HG03378 (cell line): ENCODE measurements around the gene ITGAX.
"Not testable (repeated sequence)": the region's sequence is repeated elsewhere in the genome, so short reads cannot be mapped to it uniquely, and the experiment has no call there.

Experiments
- ATAC-seq: cut with Tn5 transposase; IDR thresholded peaks from one replicate; pipeline ENCODE4 v1.9.1; 2021; ENCODE audit warnings: mild to moderate bottlenecking, moderate library complexity; ENCODE audit not compliant: unreplicated experiment

The ITGAX gene

DNA sequence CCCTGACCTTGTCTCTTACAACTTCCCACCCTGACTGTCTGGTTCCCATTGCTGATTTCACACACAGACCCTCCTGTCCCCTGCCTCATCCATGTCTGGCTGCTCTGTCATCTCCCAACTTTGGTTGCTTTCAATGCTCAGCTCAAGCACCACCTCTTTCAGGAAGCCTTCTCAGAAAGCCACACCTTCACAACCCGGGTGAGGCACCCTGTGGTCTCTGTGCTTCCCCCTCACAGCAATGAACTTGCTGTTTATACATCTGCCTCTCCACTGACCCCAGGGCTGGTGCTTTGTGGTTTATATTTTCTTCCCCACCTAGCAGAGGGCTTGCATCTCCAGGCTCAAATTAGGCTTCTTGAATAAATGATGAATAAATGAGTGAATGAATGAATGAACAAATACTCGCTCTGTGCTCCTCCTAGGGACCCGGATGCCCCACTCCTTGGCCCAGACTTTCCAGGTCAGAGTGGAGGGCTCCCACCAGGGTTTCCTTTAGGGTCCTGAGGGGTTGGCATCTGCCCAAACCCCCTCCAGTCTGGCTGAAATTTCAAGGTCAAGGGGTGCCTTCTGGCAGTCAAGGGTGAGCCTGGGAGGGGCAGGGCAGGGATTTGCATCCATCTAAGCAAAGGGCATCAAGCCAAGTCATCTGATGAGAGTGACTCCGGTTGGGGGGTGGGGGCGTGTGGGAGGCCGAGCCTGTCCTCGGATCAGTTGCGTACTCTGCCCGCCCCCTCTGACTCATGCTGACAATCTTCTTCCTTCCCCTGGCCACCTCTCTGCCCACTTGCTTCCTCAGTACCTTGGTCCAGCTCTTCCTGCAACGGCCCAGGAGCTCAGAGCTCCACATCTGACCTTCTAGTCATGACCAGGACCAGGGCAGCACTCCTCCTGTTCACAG lies at the start of gene ITGAX:
TSS of gene ITGAX (plus strand) at position 783 of the 898 bp plus-strand sequence. CDS start at position 862, 79 bp downstream.
- ATAC-seq: peak; percentile 69

DNA sequence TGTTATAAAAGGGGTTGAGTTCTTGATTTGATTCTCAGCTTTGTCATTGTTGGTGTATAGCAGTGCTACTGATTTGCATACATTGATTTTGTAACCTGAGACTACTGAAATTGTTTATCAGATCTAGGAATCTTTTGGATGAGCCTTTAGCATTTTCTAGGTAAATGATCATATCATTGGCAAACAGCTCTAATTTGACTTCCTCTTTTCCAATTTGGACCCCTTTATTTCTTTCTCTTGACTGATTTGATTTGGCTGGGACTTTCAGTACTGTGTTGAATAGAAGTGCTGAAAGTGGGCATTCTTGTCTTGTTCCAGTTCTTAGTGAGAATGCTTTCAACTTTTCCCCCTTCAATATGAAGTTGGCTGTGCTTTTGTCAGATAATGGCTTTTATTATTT lies 49.8 kb upstream of the ITGAX start:
- ATAC-seq: no peak

DNA sequence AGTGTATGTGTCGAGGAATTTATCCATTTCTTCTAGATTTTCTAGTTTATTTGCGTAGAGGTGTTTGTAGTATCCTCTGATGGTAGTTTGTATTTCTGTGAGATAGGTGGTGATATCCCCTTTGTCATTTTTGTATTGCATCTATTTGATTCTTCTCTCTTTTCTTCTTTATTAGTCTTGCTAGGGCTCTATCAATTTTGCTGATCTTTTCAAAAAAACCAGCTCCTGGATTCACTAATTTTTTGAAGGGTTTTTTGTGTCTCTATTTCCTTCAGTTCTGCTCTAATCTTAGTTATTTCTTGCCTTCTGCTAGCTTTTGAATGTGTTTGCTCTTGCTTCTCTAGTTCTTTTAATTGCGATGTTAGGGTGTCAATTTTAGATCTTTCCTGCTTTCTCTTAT lies 46.6 kb upstream of the ITGAX start:
- ATAC-seq: not testable (repeated sequence)

DNA sequence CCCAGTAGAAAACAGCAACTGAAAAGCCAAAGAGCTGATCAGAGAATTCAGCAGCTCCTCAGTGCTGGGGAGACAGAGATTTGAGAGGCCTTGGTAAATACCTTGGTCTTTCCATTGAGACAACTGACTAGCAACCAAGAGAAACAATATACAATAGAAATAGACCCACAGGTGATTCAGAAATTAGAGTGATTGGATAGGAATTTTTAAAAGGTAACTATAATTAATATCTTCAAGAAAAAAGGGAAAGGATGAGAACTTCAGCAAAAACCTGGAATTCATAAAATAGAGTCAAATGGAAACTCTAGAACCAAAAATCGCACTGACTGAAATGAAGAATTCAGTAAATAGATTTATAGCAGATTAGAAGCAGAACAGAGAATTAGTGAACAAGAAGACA lies 32.5 kb upstream of the ITGAX start:
- no peak for ATAC-seq

DNA sequence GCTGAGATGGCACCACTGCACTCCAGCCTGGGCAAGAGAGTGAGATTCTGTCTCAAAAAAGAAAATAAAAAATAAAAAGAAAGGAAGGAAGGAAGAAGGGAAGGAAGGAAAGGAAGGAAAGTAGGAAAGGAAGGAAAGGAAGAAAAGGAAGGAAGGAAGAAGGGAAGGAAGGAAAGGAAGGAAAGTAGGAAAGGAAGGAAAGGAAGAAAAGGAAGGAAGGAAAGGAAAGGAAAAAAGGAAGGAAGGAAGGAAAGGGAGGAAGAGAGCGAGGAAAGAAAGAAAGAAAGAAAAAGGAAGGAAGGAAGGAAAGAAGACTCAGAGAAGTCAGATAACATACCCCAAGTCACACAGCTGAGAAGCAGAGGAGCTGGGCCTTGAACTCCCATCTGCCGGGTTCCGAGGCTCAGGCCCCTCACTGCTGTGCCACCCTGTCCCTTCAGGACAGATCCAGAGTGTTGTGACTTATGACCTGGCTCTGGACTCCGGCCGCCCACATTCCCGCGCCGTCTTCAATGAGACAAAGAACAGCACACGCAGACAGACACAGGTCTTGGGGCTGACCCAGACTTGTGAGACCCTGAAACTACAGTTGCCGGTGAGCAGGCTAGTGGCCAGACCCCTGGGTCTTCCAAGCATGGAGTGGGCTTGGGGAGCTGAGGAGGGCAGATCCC lies 30.9 kb upstream of the ITGAX start:
- ATAC-seq: no peak

DNA sequence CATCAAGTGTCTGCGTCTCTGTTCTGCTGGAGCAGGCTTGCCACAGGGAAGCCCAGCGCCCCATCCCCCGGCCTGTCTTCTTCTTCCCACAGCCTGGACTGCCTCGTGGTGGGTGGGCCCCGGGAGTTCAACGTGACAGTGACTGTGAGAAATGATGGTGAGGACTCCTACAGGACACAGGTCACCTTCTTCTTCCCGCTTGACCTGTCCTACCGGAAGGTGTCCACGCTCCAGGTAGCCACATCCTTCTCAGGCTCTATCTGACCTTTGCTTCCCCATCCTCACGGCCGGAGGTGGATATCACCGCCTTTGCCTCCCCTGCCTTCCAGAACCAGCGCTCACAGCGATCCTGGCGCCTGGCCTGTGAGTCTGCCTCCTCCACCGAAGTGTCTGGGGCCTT lies 29.8 kb upstream of the ITGAX start:
- no peak for ATAC-seq

DNA sequence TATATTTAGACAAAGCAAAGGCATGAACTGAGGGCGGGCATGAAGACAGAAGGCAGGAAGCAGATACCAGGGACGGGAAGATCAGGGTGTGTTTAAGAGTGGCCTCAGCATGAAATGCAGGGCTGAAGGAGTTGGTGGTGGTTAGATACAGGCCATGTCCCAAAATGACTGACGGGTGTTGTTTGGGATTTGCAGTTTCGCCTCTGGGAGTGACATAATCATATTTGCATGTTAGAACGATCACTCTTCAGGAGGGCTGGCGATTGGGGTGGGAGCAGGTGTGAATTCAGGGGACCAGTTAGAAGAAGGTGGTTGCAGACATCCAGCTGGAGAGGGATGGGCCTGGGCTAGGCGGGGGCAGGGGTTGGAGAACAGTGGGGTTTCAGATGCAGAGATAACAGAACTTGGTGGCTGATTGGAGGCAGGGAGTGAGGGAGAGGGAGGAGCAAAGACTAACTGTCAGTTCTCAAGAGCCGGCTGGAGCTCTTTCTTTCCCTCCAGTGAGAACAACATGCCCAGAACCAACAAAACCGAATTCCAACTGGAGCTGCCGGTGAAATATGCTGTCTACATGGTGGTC lies 27.2 kb upstream of the ITGAX start:
- ATAC-seq: no peak

DNA sequence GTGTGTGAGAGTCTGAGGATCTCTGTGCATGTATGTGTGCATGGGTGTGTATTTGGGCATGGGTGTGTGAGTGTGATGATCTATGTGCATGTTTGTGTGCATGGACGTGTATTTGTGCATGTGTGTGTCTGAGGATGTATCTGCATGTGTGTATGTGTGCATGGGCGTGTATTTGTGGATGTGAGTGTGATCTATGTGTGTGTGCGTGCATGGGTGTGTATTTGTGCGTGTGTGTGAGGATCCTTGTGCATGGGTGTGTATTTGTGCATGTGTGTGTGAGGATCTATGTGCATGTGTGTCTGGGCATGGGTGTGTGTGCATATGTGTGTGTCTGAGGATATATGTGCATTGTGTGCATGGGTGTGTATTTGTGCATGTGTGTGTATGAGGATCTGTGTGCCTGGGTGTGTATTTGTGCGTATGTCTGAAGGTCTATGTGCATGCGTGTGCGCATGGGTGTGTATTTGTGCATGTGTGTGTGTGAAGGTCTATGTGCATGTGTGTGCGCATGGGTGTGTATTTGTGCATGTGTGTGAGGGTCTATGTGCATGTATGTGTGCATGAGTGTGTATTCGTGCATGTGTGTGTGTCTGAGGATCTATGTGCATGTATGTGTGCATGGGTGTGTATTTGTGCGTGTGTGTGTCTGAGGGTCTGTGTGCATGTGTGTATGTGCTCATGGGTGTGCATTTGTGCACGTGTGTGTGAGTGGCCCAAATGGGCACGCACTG lies 26.5 kb upstream of the ITGAX start:
- no peak for ATAC-seq

DNA sequence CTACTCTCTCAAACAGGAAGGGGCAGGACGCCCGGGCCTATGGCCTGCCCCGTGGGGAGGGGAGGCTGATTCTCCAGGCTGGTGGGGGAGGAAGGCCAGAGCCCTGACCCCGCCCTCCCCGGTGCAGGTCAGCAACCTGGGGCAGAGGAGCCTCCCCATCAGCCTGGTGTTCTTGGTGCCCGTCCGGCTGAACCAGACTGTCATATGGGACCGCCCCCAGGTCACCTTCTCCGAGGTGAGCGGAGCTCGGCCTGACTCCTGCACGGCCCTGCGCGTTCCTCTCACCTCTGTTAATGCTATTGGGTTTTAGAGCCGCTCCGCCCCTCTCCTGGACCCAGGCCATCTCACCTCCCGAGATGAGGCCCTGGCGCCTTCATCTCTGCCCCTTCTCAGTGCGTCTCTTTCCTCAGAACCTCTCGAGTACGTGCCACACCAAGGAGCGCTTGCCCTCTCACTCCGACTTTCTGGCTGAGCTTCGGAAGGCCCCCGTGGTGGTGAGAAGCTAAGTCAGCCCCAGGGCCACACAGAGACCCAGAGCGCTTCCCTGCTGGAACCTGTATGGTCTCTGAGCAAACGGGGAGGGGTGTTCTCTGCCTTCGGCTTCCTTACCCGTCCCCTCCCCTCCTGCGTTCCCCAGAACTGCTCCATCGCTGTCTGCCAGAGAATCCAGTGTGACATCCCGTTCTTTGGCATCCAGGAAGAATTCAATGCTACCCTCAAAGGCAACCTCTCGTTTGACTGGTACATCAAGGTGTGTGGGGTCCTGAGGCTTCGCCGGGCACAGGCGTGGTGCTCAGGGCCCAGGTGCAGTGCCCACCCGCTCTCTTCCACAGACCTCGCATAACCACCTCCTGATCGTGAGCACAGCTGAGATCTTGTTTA lies 25.1 kb upstream of the ITGAX start:
- ATAC-seq: no peak

DNA sequence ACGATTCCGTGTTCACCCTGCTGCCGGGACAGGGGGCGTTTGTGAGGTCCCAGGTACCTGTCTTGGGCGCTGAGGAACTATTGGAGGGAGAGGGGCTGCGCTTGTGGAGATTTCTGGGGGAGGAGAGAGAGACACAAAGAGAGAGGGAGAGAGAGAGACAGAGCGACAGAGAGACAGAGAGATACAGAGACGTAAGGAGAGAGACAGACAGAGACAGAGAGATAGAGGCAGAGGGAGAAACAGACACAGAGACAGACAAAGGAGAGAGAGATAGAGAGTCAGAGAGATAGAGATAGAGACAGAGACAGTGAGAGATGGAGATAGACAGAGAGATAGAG lies 24.5 kb upstream of the ITGAX start:
- ATAC-seq: no peak

DNA sequence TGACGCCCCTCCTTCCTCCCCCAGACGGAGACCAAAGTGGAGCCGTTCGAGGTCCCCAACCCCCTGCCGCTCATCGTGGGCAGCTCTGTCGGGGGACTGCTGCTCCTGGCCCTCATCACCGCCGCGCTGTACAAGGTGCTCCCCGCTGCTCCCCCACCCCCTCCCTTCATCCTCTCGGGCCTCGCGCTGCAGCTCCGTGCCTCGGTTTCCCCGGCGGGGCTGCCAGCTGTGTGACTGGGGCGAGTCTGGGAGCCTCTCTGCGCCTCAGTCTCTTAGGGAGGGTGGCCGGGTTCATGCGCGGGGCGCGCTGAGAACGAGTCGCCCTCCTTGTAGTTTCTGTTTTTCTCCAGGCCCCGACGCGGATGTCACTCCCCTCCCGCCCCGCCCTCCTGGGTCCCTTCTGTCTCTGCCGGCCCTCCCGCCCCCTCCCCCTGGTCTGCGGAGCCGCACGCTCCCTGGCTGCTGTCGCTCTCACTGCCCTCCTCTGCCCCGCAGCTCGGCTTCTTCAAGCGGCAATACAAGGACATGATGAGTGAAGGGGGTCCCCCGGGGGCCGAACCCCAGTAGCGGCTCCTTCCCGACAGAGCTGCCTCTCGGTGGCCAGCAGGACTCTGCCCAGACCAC lies 23.7 kb upstream of the ITGAX start:
- no peak for ATAC-seq

DNA sequence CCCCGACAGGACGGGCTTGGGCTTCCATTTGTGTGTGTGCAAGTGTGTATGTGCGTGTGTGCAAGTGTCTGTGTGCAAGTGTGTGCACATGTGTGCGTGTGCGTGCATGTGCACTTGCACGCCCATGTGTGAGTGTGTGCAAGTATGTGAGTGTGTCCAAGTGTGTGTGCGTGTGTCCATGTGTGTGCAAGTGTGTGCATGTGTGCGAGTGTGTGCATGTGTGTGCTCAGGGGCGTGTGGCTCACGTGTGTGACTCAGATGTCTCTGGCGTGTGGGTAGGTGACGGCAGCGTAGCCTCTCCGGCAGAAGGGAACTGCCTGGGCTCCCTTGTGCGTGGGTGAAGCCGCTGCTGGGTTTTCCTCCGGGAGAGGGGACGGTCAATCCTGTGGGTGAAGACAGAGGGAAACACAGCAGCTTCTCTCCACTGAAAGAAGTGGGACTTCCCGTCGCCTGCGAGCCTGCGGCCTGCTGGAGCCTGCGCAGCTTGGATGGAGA lies 23.1 kb upstream of the ITGAX start:
- no peak for ATAC-seq

DNA sequence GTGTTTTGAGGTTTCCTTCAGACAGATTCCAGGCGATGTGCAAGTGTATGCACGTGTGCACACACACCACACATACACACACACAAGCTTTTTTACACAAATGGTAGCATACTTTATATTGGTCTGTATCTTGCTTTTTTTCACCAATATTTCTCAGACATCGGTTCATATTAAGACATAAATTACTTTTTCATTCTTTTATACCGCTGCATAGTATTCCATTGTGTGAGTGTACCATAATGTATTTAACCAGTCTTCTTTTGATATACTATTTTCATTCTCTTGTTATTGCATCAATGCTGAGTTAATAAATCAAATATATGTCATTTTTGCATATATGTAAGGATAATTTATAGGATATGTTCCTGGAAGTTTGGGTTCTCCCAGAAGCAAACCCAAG lies 22.4 kb upstream of the ITGAX start:
- ATAC-seq: no peak

DNA sequence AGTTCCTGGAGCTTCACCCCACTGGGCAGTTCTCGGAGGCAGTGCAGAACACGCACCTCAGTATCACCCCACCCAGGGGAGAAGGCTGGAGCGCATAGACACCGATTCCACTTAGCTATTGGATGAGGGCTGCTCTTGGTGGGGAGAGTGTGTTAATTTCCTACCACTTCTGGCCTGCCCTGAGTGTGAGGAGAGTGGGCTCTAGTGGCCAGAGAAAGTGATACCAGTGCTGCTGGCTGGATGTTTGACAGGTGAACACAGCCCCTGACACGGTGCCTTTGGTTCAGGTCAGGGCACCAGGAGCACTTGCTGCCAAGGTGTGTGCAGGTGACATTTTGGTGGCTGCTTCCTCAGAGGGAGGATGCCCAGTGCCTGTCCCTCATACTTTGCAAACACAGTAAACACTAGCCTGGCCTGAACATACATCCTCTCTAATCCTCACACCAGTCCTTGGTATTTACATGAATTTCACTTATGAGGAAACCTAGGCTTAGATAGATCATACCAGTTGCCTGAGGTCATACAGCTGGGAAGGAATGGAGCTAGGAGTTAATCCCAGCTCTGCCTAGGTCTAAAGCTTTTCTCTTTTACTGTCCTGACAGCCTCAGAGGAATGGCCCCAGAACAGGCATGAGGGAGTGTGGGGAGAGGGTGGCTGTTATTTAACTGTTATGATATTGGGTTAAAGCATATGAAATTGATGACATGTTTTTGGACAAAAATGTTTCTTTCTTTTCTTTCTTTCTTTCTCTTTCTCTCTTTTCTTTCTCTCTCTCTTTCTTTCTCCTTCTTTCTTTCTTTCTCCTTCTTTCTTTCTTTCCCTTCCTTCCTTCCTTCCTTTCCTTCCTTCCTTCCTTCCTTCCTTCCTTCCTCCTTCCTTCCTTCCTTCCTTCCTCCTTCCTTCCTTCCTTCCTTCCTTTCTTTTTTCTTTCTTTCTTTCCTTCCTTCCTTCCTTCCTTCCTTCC lies 21.0 kb upstream of the ITGAX start:
- ATAC-seq: peak; percentile 75

DNA sequence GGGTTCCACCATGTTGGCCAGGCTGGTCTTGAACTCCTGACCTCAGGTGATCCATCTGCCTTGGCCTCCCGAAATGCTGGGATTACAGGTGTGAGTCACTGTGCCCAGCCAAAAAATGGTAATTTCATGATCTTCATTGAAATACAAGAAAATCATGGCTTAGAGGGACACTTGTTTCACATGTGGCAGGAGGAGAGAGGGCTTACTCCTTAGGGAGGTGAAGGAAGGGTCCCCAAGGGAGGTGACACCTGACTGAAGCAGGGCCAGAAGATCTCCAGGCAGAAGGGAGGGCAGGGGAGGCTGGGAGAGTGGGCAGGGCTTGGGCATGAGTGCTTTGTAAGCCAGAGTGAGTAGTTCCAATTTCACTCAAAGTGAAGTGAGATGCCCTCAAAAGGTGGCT lies 20.0 kb upstream of the ITGAX start:
- no peak for ATAC-seq

DNA sequence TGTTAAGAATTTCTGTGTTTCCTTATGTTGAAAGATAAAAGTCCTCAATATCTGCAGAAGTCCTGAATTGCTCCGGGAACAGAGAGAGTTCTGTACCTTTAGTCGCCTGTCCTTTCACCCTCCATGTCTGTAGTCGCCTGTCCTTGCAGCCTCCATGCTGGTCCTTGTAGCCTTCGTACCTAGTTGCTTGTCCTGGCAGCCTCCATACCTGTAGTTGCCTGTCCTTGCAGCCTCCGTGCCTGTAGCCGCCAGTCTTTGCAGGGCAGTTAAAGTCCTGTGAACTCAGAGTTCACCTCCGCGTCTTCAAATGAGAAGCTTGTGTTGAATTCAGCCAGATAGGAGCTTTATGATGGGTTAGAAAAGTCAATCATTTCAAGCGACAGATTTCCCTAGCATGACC lies 19.5 kb upstream of the ITGAX start:
- no peak for ATAC-seq

DNA sequence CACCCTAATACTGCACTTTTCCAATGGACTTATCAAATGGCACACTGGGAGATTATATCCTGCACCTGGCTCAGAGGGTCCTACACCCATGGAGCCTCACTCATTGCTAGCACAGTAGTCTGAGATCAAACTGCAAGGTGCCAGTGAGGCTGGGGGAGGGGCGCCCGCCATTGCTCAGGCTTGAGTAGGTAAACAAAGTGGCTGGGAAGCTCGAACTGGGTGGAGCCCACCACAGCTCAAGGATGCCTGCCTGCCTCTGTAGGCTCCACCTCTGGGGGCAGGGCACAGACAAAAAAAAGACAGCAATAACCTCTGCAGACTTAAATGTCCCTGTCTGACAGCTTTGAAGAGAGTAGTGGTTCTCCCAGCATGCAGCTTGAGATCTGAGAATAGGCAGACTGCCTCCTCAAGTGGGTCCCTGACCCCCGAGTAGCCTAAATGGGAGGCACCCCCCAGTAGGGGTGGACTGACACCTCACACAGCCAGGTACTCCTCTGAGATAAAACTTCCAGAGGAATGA lies 16.8 kb upstream of the ITGAX start:
- ATAC-seq: not testable (repeated sequence)

DNA sequence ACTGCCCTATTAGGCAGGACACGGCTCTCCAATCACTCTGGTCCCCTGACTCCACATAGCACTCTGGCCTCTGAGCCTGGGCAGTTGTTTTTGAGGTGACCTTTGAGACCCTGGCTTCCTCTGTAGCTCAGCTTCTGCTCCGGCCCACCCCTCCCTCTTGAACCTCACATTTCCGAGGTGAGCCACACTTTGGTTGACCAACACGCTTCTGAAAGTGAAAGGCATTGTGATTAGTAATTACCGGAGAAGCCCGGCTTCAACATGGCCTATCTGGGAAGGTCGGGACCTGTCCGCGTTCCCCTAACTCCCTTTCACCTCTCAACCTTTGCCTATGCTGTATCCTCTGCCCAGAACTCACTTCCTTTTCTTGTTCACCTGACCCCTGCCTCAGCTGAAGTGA lies 10.3 kb upstream of the ITGAX start:
- ATAC-seq: peak; percentile 75
